KG1 (cell line): ENCODE measurements around the gene SLC19A1.
"Not testable (repeated sequence)": the region's sequence is repeated elsewhere in the genome, so short reads cannot be mapped to it uniquely, and the experiment has no call there.

ENCODE experiments used
- DNase-seq: peaks from one replicate; lab custom pipeline; 2025; lab: John Stamatoyannopoulos, UW

The SLC19A1 gene

GRCh38 chr21:45505416-45506021 is 36.7 kb downstream of the SLC19A1 start:
- no peak for DNase-seq

DNA sequence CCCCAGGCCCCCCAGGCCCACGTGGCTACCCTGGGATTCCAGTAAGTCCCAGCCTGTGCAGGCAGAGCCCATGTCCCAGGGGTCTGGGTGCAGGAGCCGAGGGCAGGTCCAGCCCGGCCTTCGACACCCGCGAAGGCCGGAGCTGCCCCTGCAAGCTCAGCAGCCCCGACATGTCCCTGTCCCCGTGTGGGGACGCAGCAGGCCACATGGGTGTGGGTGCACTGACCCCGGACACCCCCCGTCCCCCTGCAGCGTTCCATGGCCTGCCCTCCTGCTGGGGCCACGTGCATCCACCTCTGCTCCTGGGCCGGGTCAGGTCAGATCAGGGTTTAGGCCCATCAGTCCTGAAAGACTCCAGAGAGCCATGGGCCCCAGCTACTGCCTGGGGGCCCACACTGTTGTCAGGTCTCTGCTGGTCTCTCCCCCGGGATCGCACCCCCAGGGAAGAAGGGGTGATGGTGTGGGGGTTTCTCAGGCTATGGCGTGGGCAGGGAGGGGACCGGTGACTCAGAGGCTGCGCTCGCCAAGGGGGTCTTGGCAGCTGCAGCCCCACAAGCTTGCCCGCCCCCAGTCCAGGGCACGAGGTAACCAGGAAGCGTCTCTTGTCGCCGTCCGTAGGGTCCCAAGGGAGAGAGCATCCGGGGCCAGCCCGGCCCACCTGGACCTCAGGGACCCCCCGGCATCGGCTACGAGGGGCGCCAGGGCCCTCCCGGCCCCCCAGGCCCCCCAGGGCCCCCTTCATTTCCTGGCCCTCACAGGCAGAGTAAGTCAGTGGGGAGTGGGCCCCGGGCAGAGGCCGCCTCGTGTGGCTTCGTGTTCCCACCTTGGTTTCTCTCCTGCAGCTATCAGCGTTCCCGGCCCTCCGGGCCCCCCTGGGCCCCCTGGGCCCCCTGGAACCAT is 37.5 kb downstream of the SLC19A1 start:
- DNase-seq = no peak

- DNase-seq = no peak
Observed at GRCh38 chr21:45504021-45504515, 38.2 kb downstream of the SLC19A1 start.

GRCh38 chr21:45503226-45503625 is 39.0 kb downstream of the SLC19A1 start:
- not testable (repeated sequence) for DNase-seq

- no peak for DNase-seq
Observed at GRCh38 chr21:45502600-45502999, 39.6 kb downstream of the SLC19A1 start.

DNA sequence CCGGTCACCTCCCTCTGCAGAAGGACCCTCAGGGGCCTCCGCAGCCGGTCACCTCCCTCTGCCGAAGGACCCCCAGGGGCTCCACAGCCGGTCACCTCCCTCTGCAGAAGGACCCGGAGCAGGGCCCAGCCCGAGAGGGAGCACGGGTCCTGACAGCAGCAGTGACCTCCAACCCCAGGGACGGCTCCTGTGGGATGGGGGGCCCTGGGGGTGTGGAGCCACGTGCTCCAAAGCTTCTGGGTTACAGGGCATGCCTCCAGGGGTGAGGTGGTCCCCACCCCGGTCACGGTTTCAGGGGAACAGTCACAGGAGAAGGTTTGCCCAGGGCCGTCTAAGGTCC is 40.3 kb downstream of the SLC19A1 start:
- DNase-seq = no peak

- not testable (repeated sequence) for DNase-seq
Observed at GRCh38 chr21:45501081-45502005, 40.9 kb downstream of the SLC19A1 start.

- no peak for DNase-seq
Observed at GRCh38 chr21:45499970-45500577, 42.2 kb downstream of the SLC19A1 start.

DNA sequence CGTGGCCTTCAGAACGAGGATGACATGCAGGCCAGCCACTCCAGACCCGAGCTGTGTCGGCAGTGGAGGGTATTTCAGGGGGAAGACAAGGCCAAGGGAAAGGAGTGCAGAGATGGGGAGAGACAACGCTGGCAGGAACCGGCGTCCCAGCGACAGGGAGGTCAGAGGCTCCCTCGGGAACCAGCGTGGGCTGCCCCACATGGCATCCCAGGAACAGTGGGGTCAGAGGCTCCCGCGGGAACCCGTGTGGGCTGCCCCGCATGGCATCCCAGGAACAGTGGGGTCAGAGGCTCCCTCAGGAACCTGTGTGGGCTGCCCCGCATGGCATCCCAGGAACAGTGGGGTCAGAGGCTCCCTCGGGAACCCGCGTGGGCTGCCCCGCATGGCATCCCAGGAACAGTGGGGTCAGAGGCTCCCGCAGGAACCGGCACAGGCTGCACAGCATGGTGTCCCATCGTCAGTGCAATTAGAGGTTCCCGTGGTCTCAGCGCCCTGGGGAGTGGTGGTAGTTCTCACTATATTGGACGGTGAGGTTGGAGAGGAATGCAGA is 43.0 kb downstream of the SLC19A1 start:
- no peak for DNase-seq

- no peak for DNase-seq
Observed at GRCh38 chr21:45498646-45499000, 43.6 kb downstream of the SLC19A1 start.

- DNase-seq = no peak
Observed at GRCh38 chr21:45497846-45498645, 44.2 kb downstream of the SLC19A1 start.

DNA sequence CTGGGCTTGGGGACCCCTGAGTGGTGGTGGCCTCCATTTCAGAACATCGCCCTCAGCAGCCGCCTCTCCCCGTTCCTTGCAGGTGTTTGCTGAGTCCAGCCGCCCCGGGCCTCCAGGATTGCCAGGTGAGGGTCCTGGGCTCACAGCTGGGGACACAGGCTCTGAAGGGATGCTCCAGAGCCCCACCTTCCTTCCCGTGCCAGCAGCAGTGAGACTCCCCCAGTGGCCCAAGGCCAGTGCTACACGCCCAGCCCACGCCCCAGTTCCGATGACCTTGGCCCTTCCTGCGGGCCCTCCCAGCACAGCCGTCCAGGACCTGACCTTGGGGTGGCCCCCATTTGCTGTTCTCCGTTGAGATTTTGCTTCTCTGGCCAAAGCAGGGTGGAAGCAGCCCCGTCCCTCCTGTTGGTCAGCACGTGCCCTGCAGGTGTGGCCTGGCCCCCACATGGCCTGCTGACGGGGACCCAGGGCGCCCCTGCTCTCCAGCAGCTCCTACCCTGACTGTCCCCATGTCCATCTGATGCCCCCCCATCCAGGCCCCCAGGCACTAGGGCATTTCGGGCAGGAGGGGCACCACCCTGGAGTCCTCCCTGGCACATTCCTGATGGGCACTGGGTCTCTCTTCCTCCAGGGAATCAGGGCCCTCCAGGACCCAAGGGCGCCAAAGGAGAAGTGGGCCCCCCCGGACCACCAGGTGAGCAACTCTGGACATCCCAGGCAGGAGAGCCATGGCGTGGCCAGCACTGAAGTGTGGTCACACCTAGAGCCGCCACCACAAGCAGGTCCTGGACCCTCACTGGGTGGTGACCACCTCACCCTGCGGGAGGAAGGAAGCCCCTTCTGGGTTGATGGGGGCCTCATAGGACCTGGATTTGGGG is 45.0 kb downstream of the SLC19A1 start:
- no peak for DNase-seq

DNA sequence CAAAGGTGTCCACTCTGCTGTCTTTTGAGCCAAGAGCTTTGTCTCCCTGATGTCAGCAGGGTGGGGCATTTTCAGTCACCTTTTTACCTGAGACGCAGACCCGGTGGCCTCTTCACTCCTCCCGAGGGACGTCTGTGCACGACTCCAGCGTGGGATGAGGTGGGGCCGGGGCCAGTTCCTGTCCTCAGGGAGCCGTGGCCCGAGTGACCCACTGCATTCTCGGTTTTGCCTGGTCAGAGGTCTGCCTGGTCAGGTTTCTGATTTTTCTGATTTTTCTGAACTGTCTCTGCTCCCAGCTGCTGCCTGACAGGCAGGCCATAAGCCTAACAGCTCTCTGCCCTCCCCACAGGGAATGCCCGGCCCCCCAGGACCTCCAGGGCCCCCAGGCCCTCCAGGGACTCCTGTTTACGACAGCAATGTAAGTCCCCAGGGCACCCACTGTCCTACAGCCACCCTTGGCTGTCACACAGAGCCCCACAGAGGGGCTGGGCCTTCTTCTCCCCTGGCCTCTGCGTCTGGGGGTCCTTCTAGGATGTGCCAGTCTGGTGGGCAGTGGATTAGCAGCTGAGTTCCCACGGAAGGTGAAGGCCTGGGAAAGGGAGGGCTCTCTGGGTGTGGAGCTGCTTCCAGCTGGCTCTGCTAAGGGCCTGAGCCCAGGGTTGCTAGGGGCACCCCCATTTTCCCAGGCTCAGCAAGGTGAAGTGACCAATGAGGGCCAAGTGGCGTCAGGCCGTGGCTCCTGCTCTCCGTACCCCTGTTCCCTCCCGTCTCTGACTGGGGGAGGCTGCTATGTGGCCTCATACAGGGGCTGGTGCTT is 45.9 kb downstream of the SLC19A1 start:
- no peak for DNase-seq

DNA sequence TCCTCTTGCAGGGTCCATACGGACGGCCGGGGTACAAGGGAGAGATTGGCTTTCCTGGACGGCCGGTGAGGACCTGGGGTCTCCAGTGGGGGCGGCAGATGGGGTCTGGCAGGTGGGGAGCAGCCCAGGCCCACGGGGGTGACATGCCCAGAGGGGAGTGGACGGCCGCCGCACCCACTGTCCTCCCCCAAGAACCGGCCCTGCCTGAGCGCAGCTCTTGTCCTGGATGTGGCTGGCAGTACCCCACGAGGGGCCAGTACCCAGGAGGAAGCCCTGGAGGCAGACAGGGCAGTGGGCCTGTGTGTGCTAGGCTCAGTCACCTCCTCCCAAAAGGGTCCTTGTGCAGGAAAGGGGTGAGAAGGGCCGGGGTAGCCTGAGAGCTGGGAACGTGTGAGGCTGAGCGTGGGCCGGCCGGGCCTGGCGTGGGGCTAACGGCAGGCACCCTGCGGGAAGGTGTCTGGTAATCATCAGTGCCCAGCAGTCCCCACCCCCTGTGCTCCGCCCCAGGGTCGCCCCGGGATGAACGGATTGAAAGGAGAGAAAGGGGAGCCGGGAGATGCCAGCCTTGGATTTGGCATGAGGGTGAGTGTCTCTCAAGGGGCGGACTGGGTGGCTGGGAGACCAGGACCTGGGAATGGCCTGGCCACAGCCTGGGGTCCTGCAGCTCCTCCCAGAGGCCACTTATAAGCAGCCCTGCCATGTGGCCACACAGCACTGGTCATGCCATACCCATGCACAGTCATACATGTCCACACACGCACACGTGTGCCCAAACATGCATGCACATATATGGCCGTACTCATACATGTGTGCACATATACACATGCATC is 47.2 kb downstream of the SLC19A1 start:
- no peak for DNase-seq

- no peak for DNase-seq
Observed at GRCh38 chr21:45494135-45494850, 47.9 kb downstream of the SLC19A1 start.

DNA sequence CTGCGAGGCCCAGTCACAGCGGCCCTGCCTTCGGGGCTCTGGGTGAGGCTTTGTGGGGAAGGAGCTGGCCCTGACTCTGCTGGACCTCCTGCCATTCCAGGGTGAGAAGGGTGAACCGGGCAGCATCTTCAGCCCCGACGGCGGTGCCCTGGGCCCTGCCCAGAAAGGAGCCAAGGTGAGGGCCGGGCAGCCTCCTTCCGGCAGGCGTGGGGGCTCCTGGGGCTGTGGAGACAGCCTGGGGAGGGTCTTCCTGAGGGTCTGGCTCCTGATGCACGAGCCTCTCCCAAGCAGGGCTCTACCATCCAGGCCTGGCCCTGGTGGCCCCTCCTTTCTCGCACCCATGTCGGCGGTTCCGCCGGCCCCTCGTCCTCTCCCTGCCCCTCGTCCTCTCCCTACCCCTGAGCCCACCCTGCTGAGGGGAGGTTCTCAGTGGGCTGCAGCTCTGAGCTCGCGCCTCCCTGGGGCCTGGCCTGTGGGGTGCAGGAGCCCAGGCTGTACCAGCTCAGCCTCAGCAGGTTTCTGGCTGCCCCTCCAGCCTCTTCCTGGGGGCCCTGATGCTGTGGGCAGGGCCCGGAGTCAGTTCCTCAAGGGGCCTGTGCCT is 48.7 kb downstream of the SLC19A1 start:
- DNase-seq = no peak

GRCh38 chr21:45492765-45493164 is 49.5 kb downstream of the SLC19A1 start:
- no peak for DNase-seq
